C4-2B (cell line): ENCODE measurements around the gene SLC7A4.

Experiments used
- H3K27ac ChIP-seq: fragments of 450-650 bp; 2 replicates; pipeline ENCODE4 v1.5.1; 2017
- CTCF ChIP-seq: fragments of 450-650 bp; conservative IDR thresholded peaks from 2 replicates; pipeline ENCODE4 v1.5.1; 2017; ENCODE audit warnings: mild to moderate bottlenecking
- ZFX ChIP-seq: fragments of 450-650 bp; IDR thresholded peaks from 2 replicates; pipeline ENCODE4 v1.6.1; 2017

The SLC7A4 gene

GRCh38 chr22:20994902-20995241 is 37.5 kb downstream of the SLC7A4 start:
- no peak for TF ChIP-seq CTCF
- no peak for TF ChIP-seq ZFX

GRCh38 chr22:20994128-20994901 is 38.0 kb downstream of the SLC7A4 start:
- no peak for TF ChIP-seq ZFX
- no peak overlapping the region for H3K27ac ChIP-seq

More at GRCh38 chr22:20994902-20995241, 37.5 kb downstream of the SLC7A4 start:
- H3K27ac ChIP-seq: no peak overlapping the region

- H3K27ac ChIP-seq: no peak overlapping the region
These were observed 38.8 kb downstream of the SLC7A4 start for GRCh38 chr22:20993304-20994127.

GRCh38 chr22:20992456-20993303 is 39.7 kb downstream of the SLC7A4 start:
- TF ChIP-seq ZFX (no peak), CTCF (no peak)
- no peak overlapping the region for H3K27ac ChIP-seq

More at GRCh38 chr22:20993304-20994127, 38.8 kb downstream of the SLC7A4 start:
- no peak for TF ChIP-seq ZFX
- TF ChIP-seq CTCF: no peak

- TF ChIP-seq ZFX (no peak), CTCF (no peak)
- no peak overlapping the region for H3K27ac ChIP-seq
These were observed 40.3 kb downstream of the SLC7A4 start for GRCh38 chr22:20992056-20992442.

- TF ChIP-seq ZFX (no peak), CTCF (no peak)
These were observed 40.9 kb downstream of the SLC7A4 start for GRCh38 chr22:20991252-20992055.

More at GRCh38 chr22:20991252-20992055, 40.9 kb downstream of the SLC7A4 start:
- no peak overlapping the region for H3K27ac ChIP-seq
